GM12864 (cell line): ENCODE measurements around the gene CDC42EP2.

Experiments used
- DNase-seq: peaks from one replicate; pipeline ENCODE4 v3.0.0-alpha.2; 2011; ENCODE audit warnings: low read depth
- H3K4me3 ChIP-seq: 2 replicates; pipeline ENCODE4 v1.5.1; 2011; ENCODE audit warnings: mild to moderate bottlenecking, low read depth, low read length, control low read depth
- CTCF ChIP-seq: IDR thresholded peaks from 2 replicates; pipeline ENCODE4 v1.5.1; 2011; ENCODE audit warnings: low read depth, mild to moderate bottlenecking, moderate library complexity, low read length, control low read depth, inconsistent platforms; ENCODE audit errors: missing control alignments

The CDC42EP2 gene

GRCh38 chr11:65317025-65317786, 2.5 kb downstream of the CDC42EP2 start:
- H3K4me3 ChIP-seq: no peak overlapping the region
- no peak for DNase-seq
- TF ChIP-seq CTCF: no peak

GRCh38 chr11:65320386-65321075, 5.9 kb downstream of the CDC42EP2 start:
- no peak for DNase-seq
- TF ChIP-seq CTCF: no peak
- H3K4me3 ChIP-seq: no peak overlapping the region

- TF ChIP-seq CTCF: no peak
- DNase-seq: no peak
- H3K4me3 ChIP-seq: no peak overlapping the region
These were observed 6.4 kb downstream of the CDC42EP2 start for GRCh38 chr11:65321076-65321475.

GRCh38 chr11:65321828-65322485, 7.3 kb downstream of the CDC42EP2 start:
- no peak for TF ChIP-seq CTCF

GRCh38 chr11:65323813-65324212, 9.1 kb downstream of the CDC42EP2 start:
- no peak overlapping the region for H3K4me3 ChIP-seq
- no peak for DNase-seq
- no peak for TF ChIP-seq CTCF

More at GRCh38 chr11:65321828-65322485, 7.3 kb downstream of the CDC42EP2 start:
- no peak for DNase-seq
- H3K4me3 ChIP-seq: no peak overlapping the region

- no peak overlapping the region for H3K4me3 ChIP-seq
- no peak for DNase-seq
- TF ChIP-seq CTCF: no peak
These were observed 10.8 kb downstream of the CDC42EP2 start for GRCh38 chr11:65325435-65325834.
